Fibroblast of mammary gland (primary cell): ENCODE measurements around the gene FHIP1B.

Experiments
- DNase-seq: peaks from one replicate; pipeline ENCODE4 v3.0.0-alpha.2; 2010; ENCODE audit warnings: low read depth
- H3K4me3 ChIP-seq: 2 replicates; pipeline ENCODE4 v1.5.1; 2011; ENCODE audit warnings: low read depth, mild to moderate bottlenecking, low read length, moderate library complexity; ENCODE audit not compliant: control insufficient read depth
- CTCF ChIP-seq: conservative IDR thresholded peaks from 2 replicates; pipeline ENCODE4 v1.5.1; 2011; ENCODE audit warnings: low read depth, low read length, inconsistent platforms; ENCODE audit not compliant: control insufficient read depth, insufficient read depth

FHIP1B gene

GRCh38 chr11:6217722-6218121 is 16.7 kb downstream of the FHIP1B start:
- TF ChIP-seq CTCF: no peak
- H3K4me3 ChIP-seq: no peak overlapping the region
- DNase-seq: no peak

GRCh38 chr11:6216501-6216900 is 17.9 kb downstream of the FHIP1B start:
- H3K4me3 ChIP-seq: no peak overlapping the region
- no peak for DNase-seq
- TF ChIP-seq CTCF: no peak

GRCh38 chr11:6214530-6214929 is 19.9 kb downstream of the FHIP1B start:
- no peak for TF ChIP-seq CTCF
- H3K4me3 ChIP-seq: no peak overlapping the region
- no peak for DNase-seq

DNA sequence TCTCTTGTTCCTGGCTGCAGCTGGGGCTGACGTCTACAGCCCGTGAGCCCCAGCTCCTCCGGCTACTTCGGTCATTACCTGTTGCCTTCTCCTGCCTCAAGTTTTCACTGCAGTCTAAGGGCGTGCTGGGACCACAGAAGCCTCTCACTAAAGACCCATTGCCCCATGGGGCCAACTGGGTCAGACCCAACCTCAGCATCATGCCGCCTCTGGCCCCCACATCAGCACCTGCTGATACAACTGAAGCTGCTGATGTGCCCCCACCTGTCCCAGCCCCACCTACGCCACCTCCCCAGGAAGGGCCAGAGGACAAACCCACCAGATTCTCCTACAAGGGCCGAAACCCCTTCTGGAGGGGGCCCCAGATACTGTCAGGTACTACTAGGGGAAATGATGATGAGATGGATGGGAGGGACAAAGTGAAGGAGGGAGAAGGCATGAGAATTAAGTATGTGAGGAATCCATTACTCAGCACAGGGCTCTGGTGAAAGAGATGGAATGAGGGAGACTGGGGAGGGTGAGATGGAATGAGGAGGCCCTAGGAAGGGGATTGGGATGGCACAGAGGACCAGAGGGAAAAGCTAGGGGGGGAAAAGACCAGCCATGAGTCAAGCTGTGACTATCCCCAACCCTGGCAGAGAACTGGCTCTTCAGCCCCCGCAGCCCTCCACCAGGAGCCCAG is 24.0 kb downstream of the FHIP1B start:
- no peak for TF ChIP-seq CTCF
- H3K4me3 ChIP-seq: no peak overlapping the region
- no peak for DNase-seq

- DNase-seq: no peak
- H3K4me3 ChIP-seq: no peak overlapping the region
- no peak for TF ChIP-seq CTCF
Measured at GRCh38 chr11:6209801-6210200, 24.6 kb downstream of the FHIP1B start.

DNA sequence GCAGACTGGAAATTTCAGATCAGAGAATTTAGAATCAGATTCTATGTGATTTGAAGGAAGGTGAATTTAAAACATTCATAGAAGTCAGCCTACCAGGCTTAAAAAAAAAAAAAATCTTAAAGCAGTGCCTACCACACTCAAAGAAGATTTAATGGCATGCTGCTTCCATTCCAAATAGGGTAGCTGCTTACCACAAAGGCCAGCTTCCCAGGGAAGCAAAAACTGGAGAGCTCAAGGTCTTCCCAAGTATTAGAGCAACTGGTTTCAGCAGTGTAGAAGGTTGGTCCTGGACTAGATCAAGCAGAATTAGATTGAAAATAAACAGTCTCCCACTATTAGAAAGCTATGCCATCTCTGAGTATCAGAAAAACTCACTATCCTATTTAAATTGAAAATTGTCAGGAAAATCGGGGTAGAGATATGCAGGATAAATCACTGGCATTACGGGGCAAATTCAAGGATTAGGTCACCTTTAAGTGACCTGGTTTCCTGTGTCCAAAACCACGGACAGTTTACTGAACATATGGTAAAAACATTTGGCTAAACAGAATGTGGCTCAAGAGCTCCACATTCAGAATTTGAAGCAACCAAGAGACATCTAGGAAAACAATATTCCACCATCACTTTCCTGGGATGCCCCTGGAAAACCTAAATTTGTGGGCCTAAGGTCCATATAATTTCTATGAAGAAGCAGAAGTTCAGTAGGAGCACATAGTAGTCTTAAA is 27.8 kb downstream of the FHIP1B start:
- no peak for TF ChIP-seq CTCF
- DNase-seq: no peak
- H3K4me3 ChIP-seq: no peak overlapping the region
